CD4-positive, CD25-positive, alpha-beta regulatory T cell (primary cell): ENCODE measurements around the gene ERBB4. TPM values are rescaled to one million over a fixed set of nuclear protein-coding genes. Genes with fewer than 3 reads are reported as not detected.

Source experiments
- ATAC-seq, 2 donors: fragments of 150-1000 bp; cut with Tn5 transposase; one replicate each; pipeline ENCODE4 v1.10.0; 2021; ENCODE audit warnings: low read depth in 2 of 2, moderate number of reproducible peaks in 2 of 2, moderate library complexity in 1 of 2
- DNase-seq, 3 donors: peaks; one replicate each; pipeline versions ENCODE4 v3.0.0 to v3.0.0-alpha.2; 2012 to 2022; ENCODE audit warnings: mixed read lengths in 1 of 3
- H3K27ac ChIP-seq: one replicate; pipeline ENCODE4 v1.7.0; 2013; ENCODE audit warnings: mild to moderate bottlenecking, low read length; ENCODE audit not compliant: insufficient read depth, poor library complexity, severe bottlenecking
- H3K27me3 ChIP-seq: one replicate; pipeline ENCODE4 v1.7.0; 2013; ENCODE audit warnings: low read length; ENCODE audit not compliant: control insufficient read depth, insufficient read depth
- H3K36me3 ChIP-seq: one replicate; pipeline ENCODE4 v1.7.0; 2013; ENCODE audit warnings: mild to moderate bottlenecking, low read length, moderate library complexity; ENCODE audit not compliant: control insufficient read depth, insufficient read depth
- H3K4me1 ChIP-seq: 2 replicates; pipeline ENCODE4 v1.7.0; 2013; ENCODE audit warnings: mild to moderate bottlenecking, low read length; ENCODE audit not compliant: insufficient read depth, control insufficient read depth, poor library complexity, severe bottlenecking
- H3K4me3 ChIP-seq: one replicate; pipeline ENCODE4 v1.7.0; 2013; ENCODE audit warnings: low read depth, mild to moderate bottlenecking, low read length, moderate library complexity
- H3K9me3 ChIP-seq, 2 experiments: 1 replicate in 1 of 2; 2 replicates in 1 of 2; pipeline ENCODE4 v1.7.0; 2013; ENCODE audit warnings: low read length in 2 of 2, mild to moderate bottlenecking in 1 of 2, moderate library complexity in 1 of 2; ENCODE audit not compliant: control insufficient read depth in 2 of 2
- H3K27ac Mint-ChIP-seq, 3 donors: one replicate each; pipeline ENCODE4 v1.8.0; 2020 to 2022; ENCODE audit warnings: mild to moderate bottlenecking in 3 of 3, mixed read lengths in 3 of 3, moderate library complexity in 2 of 3
- H3K27me3 Mint-ChIP-seq: one replicate; pipeline ENCODE4 v1.8.0; 2022; ENCODE audit warnings: mild to moderate bottlenecking, mixed read lengths
- H3K36me3 Mint-ChIP-seq: one replicate; pipeline ENCODE4 v1.8.0; 2020; ENCODE audit warnings: mixed read lengths
- H3K4me1 Mint-ChIP-seq, 4 donors: one replicate each; pipeline ENCODE4 v1.8.0; 2020 to 2022; ENCODE audit warnings: mixed read lengths in 4 of 4, mild to moderate bottlenecking in 1 of 4
- H3K4me3 Mint-ChIP-seq, 4 donors: one replicate each; pipeline ENCODE4 v1.8.0; 2020 to 2022; ENCODE audit warnings: mild to moderate bottlenecking in 4 of 4, mixed read lengths in 4 of 4, moderate library complexity in 3 of 4
- H3K9me3 Mint-ChIP-seq, 7 donors: one replicate each; pipeline ENCODE4 v1.8.0; 2020 to 2022; ENCODE audit warnings: mixed read lengths in 7 of 7, mild to moderate bottlenecking in 3 of 7, moderate library complexity in 2 of 7
- polyA plus RNA-seq, 4 donors: library from polyadenylated mRNA; unstranded; fragments of 300-500 nt; fragmentation: Illumina TruSeq; gene quantifications; one replicate each; pipeline ENCODE4 v1.2.3, GENCODE V29; 2021
- total RNA-seq: library from RNA; stranded (reverse); gene quantifications from one replicate; pipeline ENCODE4 v1.2.3, GENCODE V29; 2022

Gene ERBB4
- total and polyA plus RNA-seq, 5 donors from 2014 or later: not detected

- no peak overlapping the region for H3K4me3 ChIP-seq
- H3K4me1 Mint-ChIP-seq: no peaks in the 10 kb centered on the region
These were observed 509.7 kb downstream of the ERBB4 start for GRCh38 chr2:212028798-212029394.

GRCh38 chr2:212027681-212028628, 510.6 kb downstream of the ERBB4 start:
- no peak overlapping the region for H3K27ac Mint-ChIP-seq
- no peaks in the 10 kb centered on the region for H3K4me1 Mint-ChIP-seq
- Histone ChIP-seq H3K4me3 (no peak overlapping the region), H3K27ac (no peak overlapping the region), H3K9me3 (no peaks in the 10 kb centered on the region), H3K36me3 (no peaks in the 10 kb centered on the region), H3K4me1 (no peaks in the 10 kb centered on the region), H3K27me3 (no peaks in the 10 kb centered on the region)
- no peaks in the 10 kb centered on the region for H3K36me3 Mint-ChIP-seq
- no peaks in the 10 kb centered on the region for H3K27me3 Mint-ChIP-seq
- ATAC-seq (no peak), DNase-seq (no peak)
- no peak overlapping the region for H3K4me3 Mint-ChIP-seq
- peaks cover 0 to 8% (median 2%) of the 10 kb centered on the region in 7 donors for H3K9me3 Mint-ChIP-seq

More at GRCh38 chr2:212028798-212029394, 509.7 kb downstream of the ERBB4 start:
- H3K27me3 ChIP-seq: no peaks in the 10 kb centered on the region
- H3K36me3 ChIP-seq: no peaks in the 10 kb centered on the region
- Mint-ChIP-seq H3K9me3 (peaks cover 0 to 8% (median 0%) of the 10 kb centered on the region in 7 donors), H3K27ac (no peak overlapping the region), H3K27me3 (no peaks in the 10 kb centered on the region), H3K4me3 (no peak overlapping the region), H3K36me3 (no peaks in the 10 kb centered on the region)
- H3K4me1 ChIP-seq: no peaks in the 10 kb centered on the region
- H3K9me3 ChIP-seq: no peaks in the 10 kb centered on the region
- DNase-seq (no peak), ATAC-seq (no peak)
- no peak overlapping the region for H3K27ac ChIP-seq

GRCh38 chr2:212024040-212024439, 514.6 kb downstream of the ERBB4 start:
- Histone ChIP-seq H3K4me1 (no peaks in the 10 kb centered on the region), H3K36me3 (no peaks in the 10 kb centered on the region), H3K9me3 (no peaks in the 10 kb centered on the region), H3K4me3 (no peak overlapping the region), H3K27me3 (no peaks in the 10 kb centered on the region), H3K27ac (no peak overlapping the region)
- Mint-ChIP-seq H3K9me3 (peaks cover 0 to 5% (median 2%) of the 10 kb centered on the region in 7 donors), H3K27me3 (no peaks in the 10 kb centered on the region), H3K4me1 (no peaks in the 10 kb centered on the region), H3K4me3 (no peak overlapping the region), H3K27ac (no peak overlapping the region), H3K36me3 (no peaks in the 10 kb centered on the region)
- DNase-seq: no peak
- no peak for ATAC-seq

GRCh38 chr2:212022966-212023365, 515.6 kb downstream of the ERBB4 start:
- no peak for ATAC-seq
- Histone ChIP-seq H3K9me3 (no peaks in the 10 kb centered on the region), H3K36me3 (no peaks in the 10 kb centered on the region), H3K27me3 (no peaks in the 10 kb centered on the region), H3K4me3 (no peak overlapping the region), H3K4me1 (no peaks in the 10 kb centered on the region), H3K27ac (no peak overlapping the region)
- no peak for DNase-seq
- Mint-ChIP-seq H3K9me3 (peaks cover 0 to 5% (median 2%) of the 10 kb centered on the region in 7 donors), H3K4me3 (no peak overlapping the region), H3K4me1 (no peaks in the 10 kb centered on the region), H3K27me3 (no peaks in the 10 kb centered on the region), H3K27ac (no peak overlapping the region), H3K36me3 (no peaks in the 10 kb centered on the region)

GRCh38 chr2:212021947-212022346, 516.7 kb downstream of the ERBB4 start:
- DNase-seq: no peak
- no peaks in the 10 kb centered on the region for H3K4me1 Mint-ChIP-seq
- no peak overlapping the region for H3K4me3 Mint-ChIP-seq
- H3K27ac Mint-ChIP-seq: no peak overlapping the region
- no peaks in the 10 kb centered on the region for H3K36me3 Mint-ChIP-seq
- Histone ChIP-seq H3K4me1 (no peaks in the 10 kb centered on the region), H3K4me3 (no peak overlapping the region), H3K27ac (no peak overlapping the region), H3K36me3 (no peaks in the 10 kb centered on the region), H3K27me3 (no peaks in the 10 kb centered on the region), H3K9me3 (no peaks in the 10 kb centered on the region)
- H3K27me3 Mint-ChIP-seq: no peaks in the 10 kb centered on the region
- H3K9me3 Mint-ChIP-seq: peaks cover 0 to 5% (median 2%) of the 10 kb centered on the region in 7 donors
- no peak for ATAC-seq

GRCh38 chr2:212015588-212015987, 523.0 kb downstream of the ERBB4 start:
- H3K9me3 ChIP-seq: no peaks in the 10 kb centered on the region

GRCh38 chr2:212013626-212014025, 525.0 kb downstream of the ERBB4 start:
- peaks cover 0 to 9% (median 7%) of the 10 kb centered on the region in 7 donors for H3K9me3 Mint-ChIP-seq
- no peak overlapping the region for H3K4me3 ChIP-seq
- H3K4me1 Mint-ChIP-seq: no peaks in the 10 kb centered on the region
- H3K36me3 Mint-ChIP-seq: no peaks in the 10 kb centered on the region
- H3K4me1 ChIP-seq: no peaks in the 10 kb centered on the region
- no peak for ATAC-seq
- no peak overlapping the region for H3K4me3 Mint-ChIP-seq
- no peak for DNase-seq
- no peaks in the 10 kb centered on the region for H3K9me3 ChIP-seq
- H3K36me3 ChIP-seq: no peaks in the 10 kb centered on the region
- no peaks in the 10 kb centered on the region for H3K27me3 Mint-ChIP-seq
- H3K27me3 ChIP-seq: no peaks in the 10 kb centered on the region
- no peak overlapping the region for H3K27ac ChIP-seq
- no peak overlapping the region for H3K27ac Mint-ChIP-seq

More at GRCh38 chr2:212015588-212015987, 523.0 kb downstream of the ERBB4 start:
- no peaks in the 10 kb centered on the region for H3K36me3 Mint-ChIP-seq
- no peaks in the 10 kb centered on the region for H3K4me1 Mint-ChIP-seq
- H3K27me3 Mint-ChIP-seq: no peaks in the 10 kb centered on the region
- Histone ChIP-seq H3K4me1 (no peaks in the 10 kb centered on the region), H3K4me3 (no peak overlapping the region), H3K27ac (no peak overlapping the region), H3K36me3 (no peaks in the 10 kb centered on the region), H3K27me3 (no peaks in the 10 kb centered on the region)
- ATAC-seq (no peak), DNase-seq (no peak)
- H3K4me3 Mint-ChIP-seq: no peak overlapping the region
- H3K9me3 Mint-ChIP-seq: peaks cover 0 to 9% (median 1%) of the 10 kb centered on the region in 7 donors
- no peak overlapping the region for H3K27ac Mint-ChIP-seq
